GM21515 (cell line): ENCODE measurements around the gene CDC23.
"Not testable (repeated sequence)": the region's sequence is repeated elsewhere in the genome, so short reads cannot be mapped to it uniquely, and the experiment has no call there.

Source experiments
- ATAC-seq: cut with Tn5 transposase; IDR thresholded peaks from one replicate; pipeline ENCODE4 v1.9.1; 2021; ENCODE audit not compliant: unreplicated experiment

The CDC23 gene

DNA sequence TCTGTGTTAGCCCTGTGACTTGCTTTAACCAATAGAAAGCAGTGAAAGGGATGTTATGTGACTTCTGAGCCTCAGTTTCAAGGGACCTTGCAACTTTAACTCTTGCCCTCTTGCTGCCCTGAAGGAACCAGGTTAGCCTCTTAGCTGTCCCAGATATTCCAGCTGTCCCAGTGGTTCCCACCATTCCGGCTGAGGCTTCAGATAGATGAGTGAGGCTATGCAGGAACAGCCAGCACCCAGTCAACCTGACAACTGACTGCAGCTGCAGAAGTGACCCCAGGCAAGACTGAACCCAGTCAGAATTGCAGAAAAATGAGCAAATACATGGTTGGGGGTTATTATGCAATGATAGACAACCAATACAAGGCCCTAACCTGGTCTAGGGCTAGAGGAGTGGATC, 10.4 kb upstream of the CDC23 start:
- no peak for ATAC-seq

DNA sequence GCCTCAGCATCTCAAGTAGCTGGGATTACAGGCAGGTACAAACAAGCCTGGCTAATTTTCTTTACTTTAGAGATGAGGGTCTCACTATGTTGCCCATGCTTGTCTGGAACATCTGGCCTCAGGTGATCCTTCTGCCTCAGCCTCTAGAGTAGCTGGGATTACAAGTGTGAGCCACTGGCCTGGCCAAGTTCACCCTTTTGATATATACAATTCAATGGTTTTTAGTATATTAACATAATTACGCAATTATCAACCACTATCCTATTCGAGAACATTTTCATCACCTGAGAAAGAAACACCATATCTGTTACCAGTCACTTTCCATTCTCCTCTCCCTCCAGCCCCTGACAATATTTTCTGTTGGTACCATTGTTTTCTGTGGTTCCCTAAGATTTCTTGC, 3.7 kb upstream of the CDC23 start:
- ATAC-seq, result no peak

DNA sequence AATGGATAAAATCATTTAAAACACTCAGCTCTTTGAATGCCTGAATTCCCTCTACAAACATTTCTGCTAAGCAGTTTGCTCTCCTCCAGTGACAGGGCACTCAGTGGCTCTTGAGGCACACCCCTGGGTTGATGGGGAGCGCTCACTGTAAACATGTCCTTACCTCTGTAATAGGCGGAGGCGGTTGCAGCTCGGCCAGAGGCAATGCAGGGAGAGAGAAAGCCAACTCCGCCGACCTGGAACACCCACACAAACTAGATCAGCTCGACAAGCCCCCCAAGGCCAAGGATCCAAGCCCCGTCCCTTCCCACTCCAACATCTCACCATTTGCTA, 329 bp downstream of the CDC23 start:
- ATAC-seq, result peak; percentile 15

- no peak for ATAC-seq
These were observed 2.1 kb downstream of the CDC23 start for GRCh38 chr5:138210985-138211384.

DNA sequence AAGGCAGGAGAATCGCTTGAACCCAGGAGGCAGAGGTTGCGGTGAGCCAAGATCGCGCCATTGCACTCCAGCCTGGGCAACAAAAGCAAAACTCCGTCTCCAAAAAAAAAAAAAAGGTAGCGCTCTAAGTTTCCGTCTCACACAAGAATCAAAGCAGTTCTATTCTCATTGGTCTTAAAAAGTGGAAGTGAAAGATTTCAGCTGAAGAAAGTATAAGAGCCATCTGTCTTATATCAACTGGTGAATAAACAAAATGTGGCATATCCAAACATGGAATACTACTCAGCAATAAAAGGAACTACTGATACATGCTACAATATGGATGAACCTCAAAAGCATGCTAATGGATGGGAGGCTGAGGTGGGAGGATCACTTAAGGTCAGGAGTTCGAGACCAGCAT, 19.3 kb downstream of the CDC23 start:
- ATAC-seq, result not testable (repeated sequence)

GRCh38 chr5:138192826-138193225, 20.3 kb downstream of the CDC23 start:
- ATAC-seq, result no peak

DNA sequence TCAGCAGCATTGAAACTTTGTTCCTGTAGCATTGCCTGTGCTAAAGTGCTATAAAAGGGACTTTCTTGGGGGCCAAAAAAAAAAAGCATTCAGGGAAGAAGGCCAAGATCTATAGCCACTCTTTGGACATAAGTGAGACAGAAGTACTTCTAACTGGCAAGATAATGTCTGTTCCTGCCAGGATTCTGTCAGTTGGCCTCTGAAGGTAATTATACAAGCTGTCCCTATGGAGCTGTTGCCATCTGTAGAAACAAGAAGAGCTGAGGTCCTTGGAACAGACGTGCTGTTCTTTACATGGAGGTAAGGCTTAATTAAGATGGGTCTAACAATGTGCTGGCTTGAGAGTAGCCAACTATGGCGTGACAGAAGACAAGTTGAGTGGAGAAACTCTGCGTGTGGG, 24.5 kb downstream of the CDC23 start:
- no peak for ATAC-seq

GRCh38 chr5:138186002-138186447, 27.1 kb downstream of the CDC23 start:
- ATAC-seq, result no peak

DNA sequence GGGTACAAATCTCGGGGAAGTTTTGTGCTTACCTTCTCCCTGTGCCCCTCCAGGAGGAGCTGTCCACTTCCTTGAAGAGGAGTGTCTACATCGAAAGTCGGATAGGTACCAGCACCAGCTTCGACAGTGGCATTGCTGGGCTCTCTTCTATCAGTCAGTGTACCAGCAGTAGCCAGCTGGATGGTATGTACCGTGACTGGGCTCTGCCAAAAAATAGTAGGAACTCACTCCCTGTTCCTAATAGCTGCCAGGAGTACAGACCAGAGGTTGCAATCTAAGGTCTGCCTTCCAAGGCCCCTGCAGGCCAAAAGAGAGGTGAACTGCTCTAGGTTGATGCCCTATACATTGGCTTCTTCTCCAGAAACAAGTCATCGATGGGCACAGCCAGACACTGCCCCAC, 30.3 kb downstream of the CDC23 start:
- no peak for ATAC-seq

GRCh38 chr5:138180841-138181240, 32.3 kb downstream of the CDC23 start:
- no peak for ATAC-seq

DNA sequence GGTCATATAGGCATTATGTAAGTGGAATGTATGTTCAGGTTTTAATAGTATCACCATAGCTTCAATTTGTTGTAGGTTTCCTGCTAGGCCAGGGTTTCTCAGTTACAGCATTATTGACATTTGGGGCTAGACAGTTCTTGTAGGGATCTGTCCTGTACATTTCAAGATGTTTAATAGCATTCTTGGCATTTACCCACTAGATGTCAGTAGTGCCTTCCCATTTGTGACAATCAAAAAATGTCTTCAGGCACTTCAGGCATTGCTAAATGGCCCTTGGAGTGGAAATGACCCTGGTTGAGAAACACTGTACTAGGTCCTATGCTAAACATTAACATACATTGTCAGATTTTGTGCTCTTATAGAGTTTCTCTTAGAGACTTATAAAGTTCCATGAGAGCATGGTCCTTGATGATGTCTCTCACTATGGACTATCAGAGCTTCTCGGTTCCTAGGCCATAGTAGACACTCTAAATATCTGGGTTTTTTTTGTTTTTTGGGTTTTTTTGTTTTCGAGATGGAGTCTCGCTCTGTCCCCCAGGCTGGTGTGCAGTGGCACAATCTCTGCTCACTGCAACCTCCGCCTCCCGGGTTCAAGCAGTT, 32.8 kb downstream of the CDC23 start:
- ATAC-seq, result no peak

GRCh38 chr5:138179277-138179857, 33.8 kb downstream of the CDC23 start:
- ATAC-seq, result no peak

GRCh38 chr5:138178516-138179276, 34.4 kb downstream of the CDC23 start, which contains the start of the genes BRD8 and KIF20A:
Gene BRD8 (minus strand): TSS chr5:138178630. CDS start chr5:138178614, 16 bp downstream.
Gene KIF20A (plus strand): TSS chr5:138179112. CDS start chr5:138179681, 569 bp downstream.
- peak; percentile 82 for ATAC-seq

GRCh38 chr5:138177941-138178515, 35.1 kb downstream of the CDC23 start:
- ATAC-seq, result no peak

DNA sequence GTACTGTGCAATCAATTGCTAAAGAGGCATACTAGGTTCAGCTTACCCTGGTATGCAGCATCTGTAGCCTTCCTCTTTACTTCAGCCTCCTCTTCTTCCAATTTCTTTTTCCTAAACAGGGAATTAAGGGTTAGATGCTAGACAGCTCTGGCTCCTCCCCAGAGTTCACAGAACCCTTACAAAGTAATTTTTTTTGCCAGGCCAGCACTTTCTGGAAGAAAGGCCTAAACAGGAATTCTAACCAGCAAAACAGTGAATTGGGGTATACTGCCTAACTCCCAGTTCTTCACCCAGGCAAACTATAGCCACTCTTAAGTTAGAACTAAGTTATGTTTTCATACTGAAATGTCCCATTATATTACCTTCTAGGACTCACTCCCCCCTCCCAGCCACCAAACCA, 42.8 kb downstream of the CDC23 start:
- ATAC-seq, result no peak

- no peak for ATAC-seq
These were observed 44.0 kb downstream of the CDC23 start for GRCh38 chr5:138169124-138169523.

DNA sequence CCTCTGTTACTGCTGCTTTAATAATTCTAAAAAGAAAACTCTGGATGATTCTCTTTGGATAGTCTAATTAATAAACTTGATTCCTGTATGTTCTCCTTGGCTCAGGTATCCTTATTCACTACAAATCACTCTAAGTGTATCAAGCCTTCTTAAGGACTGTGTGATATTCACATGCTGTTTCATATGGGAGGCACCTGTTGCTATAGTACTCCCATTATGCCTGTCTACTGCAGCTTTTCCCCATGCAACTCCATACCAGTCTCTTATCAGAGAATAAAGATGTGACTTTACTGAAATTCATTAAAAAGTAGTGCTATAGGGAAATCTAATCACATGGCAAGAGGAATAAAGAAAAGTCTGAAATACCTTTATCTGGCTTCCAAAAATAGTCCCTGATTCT, 49.4 kb downstream of the CDC23 start:
- ATAC-seq, result no peak

DNA sequence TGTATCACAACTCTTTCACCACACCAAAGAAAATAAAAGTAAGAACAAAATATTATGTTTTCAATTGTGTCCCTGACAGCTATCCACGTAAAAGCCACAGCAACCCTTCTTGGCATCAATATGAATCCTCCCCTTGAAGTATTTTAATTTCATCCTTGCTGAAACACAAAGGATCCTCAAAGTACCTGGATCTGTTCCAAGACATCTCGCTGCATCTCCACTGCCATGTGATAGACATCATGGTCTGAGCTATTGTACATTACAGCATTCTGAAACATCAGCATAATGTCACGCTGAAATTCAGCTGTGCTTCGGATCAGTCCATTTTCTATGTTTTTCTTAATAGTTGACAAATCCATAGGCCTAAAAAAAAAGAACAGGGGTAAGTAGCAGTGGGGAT, 52.4 kb downstream of the CDC23 start:
- ATAC-seq, result no peak

GRCh38 chr5:138159666-138160065, 53.5 kb downstream of the CDC23 start:
- ATAC-seq, result no peak

DNA sequence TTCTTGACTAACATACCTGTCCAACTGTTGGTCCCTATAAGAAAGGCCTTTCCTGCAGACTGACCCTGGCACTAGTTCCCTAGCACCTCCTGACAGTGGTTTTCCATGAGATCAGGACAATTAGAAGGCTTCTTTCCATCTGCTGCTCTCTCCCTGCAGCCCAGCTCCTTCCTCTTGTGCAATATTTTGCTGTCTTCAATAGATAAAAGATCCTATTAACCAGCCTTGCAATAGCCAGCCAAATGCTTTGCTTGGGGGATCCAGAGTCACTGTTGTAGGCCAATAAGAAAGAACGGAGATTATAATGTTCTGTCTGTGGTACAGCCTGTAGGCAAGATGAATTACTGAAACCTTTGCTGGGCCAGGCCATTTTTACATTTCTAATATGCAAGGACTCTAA, 55.5 kb downstream of the CDC23 start:
- ATAC-seq, result no peak

- not testable (repeated sequence) for ATAC-seq
These were observed 57.1 kb downstream of the CDC23 start for GRCh38 chr5:138155977-138156376.

GRCh38 chr5:138149530-138149929, 63.6 kb downstream of the CDC23 start:
- no peak for ATAC-seq
